Breast epithelium (tissue), 3 donors: Measurements from ENCODE around the gene VPS26A.

Experiments
- POLR2A ChIP-seq: fragments of 450-650 bp; IDR thresholded peaks from one replicate; pipeline ENCODE4 v1.6.1; 2016; ENCODE audit warnings: antibody characterized with exemption, mild to moderate bottlenecking, moderate library complexity
- TF ChIP-seq, protein P1 (sequence below), 3 donors: fragments of 450-650 bp; IDR thresholded peaks; one replicate each; pipeline ENCODE4 v1.5.1; 2016 to 2017; ENCODE audit warnings: antibody characterized with exemption in 3 of 3, mild to moderate bottlenecking in 3 of 3, moderate library complexity in 3 of 3

DNA sequence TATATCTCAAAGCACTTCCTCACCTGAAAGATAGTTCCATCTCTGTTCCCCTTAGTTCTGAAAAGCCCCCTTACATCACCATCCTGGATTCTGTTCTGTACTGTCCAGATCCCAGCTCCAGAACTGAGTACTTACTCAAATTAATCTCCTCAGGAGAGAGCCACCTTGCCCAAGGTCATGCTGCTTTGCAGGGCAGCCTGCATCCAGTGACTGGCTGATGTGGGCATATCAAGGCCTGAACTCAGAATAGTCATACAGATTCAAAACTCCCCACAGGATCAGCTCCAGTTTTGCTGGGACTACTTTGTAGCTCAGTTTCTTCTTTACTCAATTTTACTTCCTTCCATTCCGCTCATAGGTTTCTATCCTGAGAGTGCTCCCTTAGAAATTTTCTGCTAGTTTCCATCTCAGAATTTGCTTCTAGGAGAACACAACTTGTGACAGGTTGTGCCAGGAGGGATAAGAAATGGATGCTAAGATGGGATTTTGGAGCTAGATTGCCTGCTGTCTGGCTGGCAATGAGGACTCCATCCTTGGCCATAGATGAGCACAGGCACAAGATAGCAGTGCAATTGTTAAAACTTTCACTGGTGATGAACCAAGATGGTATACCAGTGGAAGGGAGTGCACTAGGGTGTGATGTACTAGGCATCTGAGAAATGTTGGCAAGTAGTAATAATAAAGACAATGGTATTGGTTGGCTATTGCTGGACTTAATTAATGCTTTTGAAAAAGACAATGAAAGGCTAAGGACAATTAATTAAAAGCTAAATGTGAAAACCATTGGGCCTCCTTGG is 18.8 kb upstream of the VPS26A start:
- no peak for TF ChIP-seq POLR2A
- TF ChIP-seq, protein P1, sequence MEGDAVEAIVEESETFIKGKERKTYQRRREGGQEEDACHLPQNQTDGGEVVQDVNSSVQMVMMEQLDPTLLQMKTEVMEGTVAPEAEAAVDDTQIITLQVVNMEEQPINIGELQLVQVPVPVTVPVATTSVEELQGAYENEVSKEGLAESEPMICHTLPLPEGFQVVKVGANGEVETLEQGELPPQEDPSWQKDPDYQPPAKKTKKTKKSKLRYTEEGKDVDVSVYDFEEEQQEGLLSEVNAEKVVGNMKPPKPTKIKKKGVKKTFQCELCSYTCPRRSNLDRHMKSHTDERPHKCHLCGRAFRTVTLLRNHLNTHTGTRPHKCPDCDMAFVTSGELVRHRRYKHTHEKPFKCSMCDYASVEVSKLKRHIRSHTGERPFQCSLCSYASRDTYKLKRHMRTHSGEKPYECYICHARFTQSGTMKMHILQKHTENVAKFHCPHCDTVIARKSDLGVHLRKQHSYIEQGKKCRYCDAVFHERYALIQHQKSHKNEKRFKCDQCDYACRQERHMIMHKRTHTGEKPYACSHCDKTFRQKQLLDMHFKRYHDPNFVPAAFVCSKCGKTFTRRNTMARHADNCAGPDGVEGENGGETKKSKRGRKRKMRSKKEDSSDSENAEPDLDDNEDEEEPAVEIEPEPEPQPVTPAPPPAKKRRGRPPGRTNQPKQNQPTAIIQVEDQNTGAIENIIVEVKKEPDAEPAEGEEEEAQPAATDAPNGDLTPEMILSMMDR (IDR thresholded peaks at IDR 0.05): no peak
